Activated B cell treated with CpG ODN at 0.5 μM for 24 hours (primary cell): ENCODE data around the gene SLC4A2. TPM values are rescaled to one million over a fixed set of nuclear protein-coding genes. Genes with fewer than 3 reads are reported as not detected.

ENCODE experiments used
- ATAC-seq: fragments of 200-7000 bp; cut with Tn5 transposase; one replicate; pipeline ENCODE4 v1.10.0; 2021; ENCODE audit warnings: low read depth, mild to moderate bottlenecking, moderate library complexity
- CTCF ChIA-PET: fragments of 350-600 bp; sonication (Branson Sonifier 250); formaldehyde crosslinking; loops from one replicate; lab custom pipeline; 2021; ENCODE audit warnings: antibody characterized with exemption; lab: Charles Lee
- POLR2A ChIA-PET: fragments of 350-600 bp; sonication (Branson Sonifier 250); formaldehyde crosslinking; loops from one replicate; lab custom pipeline; 2021; ENCODE audit warnings: antibody characterized with exemption; lab: Charles Lee
- DNase-seq: peaks from one replicate; pipeline ENCODE4 v3.0.0; 2022
- H3K27ac Mint-ChIP-seq: one replicate; pipeline ENCODE4 v1.8.0; 2020; ENCODE audit warnings: mixed read lengths
- H3K27me3 Mint-ChIP-seq: one replicate; pipeline ENCODE4 v1.8.0; 2021; ENCODE audit warnings: mixed read lengths
- H3K36me3 Mint-ChIP-seq: one replicate; pipeline ENCODE4 v1.8.0; 2021; ENCODE audit warnings: low read depth, mixed read lengths
- H3K4me1 Mint-ChIP-seq: one replicate; pipeline ENCODE4 v1.8.0; 2021; ENCODE audit warnings: mixed read lengths
- H3K4me3 Mint-ChIP-seq: one replicate; pipeline ENCODE4 v1.8.0; 2020; ENCODE audit warnings: mild to moderate bottlenecking, mixed read lengths
- H3K9me3 Mint-ChIP-seq: one replicate; pipeline ENCODE4 v1.8.0; 2020; ENCODE audit warnings: mixed read lengths
- CTCF ChIP-seq: fragments of 200-600 bp; IDR thresholded peaks from one replicate; pipeline ENCODE4 v1.8.0; 2022; ENCODE audit warnings: antibody characterized with exemption, mild to moderate bottlenecking
- intact Hi-C: fragments of 100-400 bp; cut with micrococcal nuclease; formaldehyde crosslinking; loops from one replicate; pipeline ENCODE4 v1.15.1; 2024
- total RNA-seq: library from RNA; stranded (reverse); gene quantifications from 2 replicates; pipeline ENCODE4 v1.2.3, GENCODE V29; 2022

SLC4A2 gene
- total RNA-seq, 1 donor from 2014 or later, result 72.5 TPM

DNA sequence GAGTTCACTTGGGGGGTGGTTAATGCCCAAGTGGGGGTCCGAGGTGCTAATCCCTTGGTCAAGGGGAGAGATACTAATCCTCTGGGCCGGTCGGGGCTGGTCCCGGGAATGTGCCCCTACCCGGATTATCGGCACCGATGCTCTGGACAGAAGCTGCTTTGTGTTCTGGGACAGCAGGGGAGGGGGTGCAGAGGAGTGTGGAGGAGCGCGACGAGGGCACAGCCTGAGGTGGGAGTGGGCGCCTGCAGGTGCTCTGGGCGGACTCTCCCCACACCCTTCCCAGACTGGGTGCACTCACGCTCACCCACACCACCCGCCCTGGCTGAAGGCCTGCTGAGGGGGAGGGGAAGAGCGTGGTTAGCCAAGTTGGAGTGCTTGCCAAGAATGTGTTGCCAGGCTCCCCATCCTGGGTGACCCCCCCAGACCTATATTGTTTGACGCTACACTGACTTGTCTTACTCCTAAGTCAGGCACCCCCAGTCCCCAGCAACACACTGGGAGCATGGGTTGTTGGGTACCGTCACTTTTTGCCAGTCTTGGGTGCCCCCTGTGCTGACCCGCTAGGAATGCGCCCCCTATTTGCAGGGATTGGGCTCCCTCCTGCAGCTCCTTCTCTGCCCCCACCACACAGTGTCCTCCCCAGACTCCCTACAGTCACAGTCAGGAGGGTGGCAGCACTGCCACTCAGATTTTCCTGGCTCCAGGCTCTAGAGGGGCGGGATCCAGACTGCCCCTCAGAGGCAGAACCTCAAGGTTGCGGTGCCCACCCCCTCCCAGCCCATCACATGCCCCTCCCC lies 1.2 kb downstream of the SLC4A2 start:
- POLR2A ChIA-PET, result interaction anchor here (0.6 to 3.2 kb wide), 4 partner anchors 16 to 32 kb away, joined by 3 to 19 read pairs (median 8); partner anchors contain the start of genes ABCB8 and FASTK
- intact Hi-C loops, result no loop called here
- H3K4me1 Mint-ChIP-seq, result peaks cover 36% of the 10 kb centered on the region

GRCh38 chr7:151061213-151062110 lies 2.1 kb downstream of the SLC4A2 start:
- ChIA-PET CTCF (no interaction called here), POLR2A (interaction anchor here (0.6 to 3.2 kb wide), 3 partner anchors 15 to 19 kb away, joined by 3 to 14 read pairs (median 3); partner anchors contain the start of gene FASTK)
- DNase-seq, result no peak
- Mint-ChIP-seq H3K9me3 (no peaks in the 10 kb centered on the region), H3K36me3 (peaks cover 26% of the 10 kb centered on the region), H3K27ac (no peak overlapping the region), H3K4me1 (peaks cover 36% of the 10 kb centered on the region), H3K27me3 (no peaks in the 10 kb centered on the region), H3K4me3 (peak overlapping the region; percentile 92)
- TF ChIP-seq CTCF, result no peak
- ATAC-seq, result no peak
- intact Hi-C loops, result no loop called here

More for the DNA sequence above, 1.2 kb downstream of the SLC4A2 start:
- ATAC-seq, result no peak
- Mint-ChIP-seq H3K4me3 (peak overlapping the region; percentile 92), H3K27ac (no peak overlapping the region), H3K36me3 (peaks cover 23% of the 10 kb centered on the region), H3K9me3 (no peaks in the 10 kb centered on the region), H3K27me3 (no peaks in the 10 kb centered on the region)
- CTCF ChIA-PET, result interaction anchor here (0.7 kb wide), 1 partner anchor 28 kb away, joined by 3 read pairs; no protein-coding TSS in a partner anchor
- DNase-seq, result no peak
- TF ChIP-seq CTCF, result no peak

- Mint-ChIP-seq H3K27ac (no peak overlapping the region), H3K9me3 (no peaks in the 10 kb centered on the region), H3K36me3 (peaks cover 28% of the 10 kb centered on the region), H3K4me1 (peaks cover 33% of the 10 kb centered on the region), H3K27me3 (no peaks in the 10 kb centered on the region), H3K4me3 (no peak overlapping the region)
- POLR2A ChIA-PET, result no interaction called here
- intact Hi-C loops, result no loop called here
- TF ChIP-seq CTCF, result no peak
- CTCF ChIA-PET, result no interaction called here
- no peak for ATAC-seq
- DNase-seq, result no peak
Observed at GRCh38 chr7:151062111-151062398, 2.7 kb downstream of the SLC4A2 start.

- H3K27me3 Mint-ChIP-seq, result no peaks in the 10 kb centered on the region
- no peak overlapping the region for H3K27ac Mint-ChIP-seq
- CTCF ChIA-PET, result no interaction called here
- POLR2A ChIA-PET, result interaction anchor here (0.6 to 0.9 kb wide), 2 partner anchors 50 to 814 kb away, joined by 3 read pairs; partner anchors contain the start of gene PRKAG2
- H3K4me1 Mint-ChIP-seq, result peaks cover 27% of the 10 kb centered on the region
- peaks cover 33% of the 10 kb centered on the region for H3K36me3 Mint-ChIP-seq
- intact Hi-C loops, result no loop called here
- DNase-seq, result no peak
- H3K9me3 Mint-ChIP-seq, result no peaks in the 10 kb centered on the region
- ATAC-seq, result no peak
- no peak overlapping the region for H3K4me3 Mint-ChIP-seq
- TF ChIP-seq CTCF, result no peak
Observed at GRCh38 chr7:151062399-151063211, 3.2 kb downstream of the SLC4A2 start.
